K562 (cell line): ENCODE data around the gene YOD1. TPM values are rescaled to one million over a fixed set of nuclear protein-coding genes. Genes with fewer than 3 reads are reported as not detected.

ENCODE experiments used
- C11orf30 ChIP-seq: fragments of 450-650 bp; IDR thresholded peaks from 2 replicates; pipeline ENCODE4 v1.6.1; 2016; ENCODE audit warnings: low read depth, mild to moderate bottlenecking
- CGGBP1 ChIP-seq: fragments of 250-450 bp; sonication (Bioruptor Pico); IDR thresholded peaks from 2 replicates; pipeline ENCODE4 v1.9.0; 2021; ENCODE audit warnings: mild to moderate bottlenecking
- CUX1 ChIP-seq: fragments of 200-800 bp; sonication (Bioruptor generic); IDR thresholded peaks from 2 replicates; pipeline ENCODE4 v1.6.1; 2016; ENCODE audit warnings: missing genetic modification characterization, missing compliant biosample characterization
- HNRNPK ChIP-seq: fragments of 200-400 bp; formaldehyde crosslinking; IDR thresholded peaks from one replicate; pipeline ENCODE4 v1.6.1; 2018; ENCODE audit warnings: mild to moderate bottlenecking, low read depth, low read length; ENCODE audit not compliant: poor library complexity, severe bottlenecking
- JUND ChIP-seq, 2 experiments: IDR thresholded peaks; 2 replicates in 1 of 2; 3 replicates in 1 of 2; pipeline ENCODE4 v1.6.1; 2011; ENCODE audit warnings: borderline replicate concordance in 2 of 2, low read depth in 2 of 2, low read length in 2 of 2, improper control_type of control experiment in 1 of 2, missing biosample characterization in 1 of 2, missing genetic modification characterization in 1 of 2, missing genetic modification reagents in 1 of 2
- KLF1 ChIP-seq: fragments of 450-650 bp; IDR thresholded peaks from 2 replicates; pipeline ENCODE4 v1.6.1; 2016; ENCODE audit warnings: missing genetic modification characterization, missing compliant biosample characterization
- MCM3 ChIP-seq: fragments of 450-650 bp; IDR thresholded peaks from 2 replicates; pipeline ENCODE4 v1.6.1; 2016
- PHF20 ChIP-seq: fragments of 450-650 bp; IDR thresholded peaks from 2 replicates; pipeline ENCODE4 v1.6.1; 2018; ENCODE audit not compliant: partially characterized antibody
- PTBP1 ChIP-seq: fragments of 200-400 bp; formaldehyde crosslinking; IDR thresholded peaks from 2 replicates; pipeline ENCODE4 v1.6.1; 2017; ENCODE audit warnings: low read depth, low read length
- SIRT6 ChIP-seq: IDR thresholded peaks from one replicate; pipeline ENCODE4 v1.6.1; 2012; ENCODE audit warnings: low read depth, mild to moderate bottlenecking, control low read depth, inconsistent platforms, low read length, moderate library complexity
- TAL1 ChIP-seq: fragments of 450-650 bp; IDR thresholded peaks from 2 replicates; pipeline ENCODE4 v1.6.1; 2016; ENCODE audit warnings: mild to moderate bottlenecking
- TGIF2 ChIP-seq: sonication (generic); formaldehyde crosslinking; IDR thresholded peaks from 2 replicates; pipeline ENCODE4 v1.8.1; 2022; ENCODE audit warnings: mild to moderate bottlenecking, missing genetic modification reagents, moderate library complexity
- U2AF1 ChIP-seq: fragments of 200-400 bp; formaldehyde crosslinking; optimal IDR thresholded peaks from 2 replicates; pipeline ENCODE3; 2017; ENCODE audit warnings: mild to moderate bottlenecking, low read depth, low read length, moderate library complexity
- ZBTB12 ChIP-seq: fragments of 250-450 bp; sonication (Bioruptor Pico); IDR thresholded peaks from 2 replicates; pipeline ENCODE4 v1.4.0; 2020
- ZBTB34 ChIP-seq: fragments of 250-450 bp; sonication (Bioruptor Pico); IDR thresholded peaks from 2 replicates; pipeline ENCODE4 v1.8.0; 2021; ENCODE audit warnings: mild to moderate bottlenecking, moderate library complexity
- ZNF12 ChIP-seq: sonication (generic); formaldehyde crosslinking; IDR thresholded peaks from 2 replicates; pipeline ENCODE4 v1.4.0; 2020; ENCODE audit warnings: mild to moderate bottlenecking, missing genetic modification reagents
- ZSCAN29 ChIP-seq: fragments of 450-650 bp; IDR thresholded peaks from 2 replicates; pipeline ENCODE4 v1.6.1; 2017
- polyA plus RNA-seq, 8 experiments: library from polyadenylated mRNA; depleted of rRNA in 4 of 8; stranded (reverse) in 5 of 8; unstranded in 3 of 8; fragments of >200 nt; fragmentation: Nextera tagmentation in 2 of 8; fragmentation: Illumina TruSeq in 1 of 8; extraction: Ambion mirVana in 2 of 8; extraction: Trizol in 1 of 8; gene quantifications; 2 replicates each; pipeline versions ENCODE4 v1.2.1 to v1.2.3, GENCODE V29; 2011 to 2014; ENCODE audit warnings: inconsistent platforms in 1 of 8, missing spikeins in 1 of 8
- total RNA-seq, 7 experiments: library from RNA; depleted of rRNA in 6 of 7; stranded (reverse); fragments of >200 nt in 6 of 7; fragmentation: Illumina TruSeq in 2 of 7; extraction: Trizol in 2 of 7; gene quantifications; 2 replicates each; pipeline versions ENCODE4 v1.2.1 to v1.2.3, GENCODE V29; 2011 to 2021; ENCODE audit warnings: low replicate concordance in 1 of 7

YOD1 gene
- total and polyA plus RNA-seq, 9 of the 15 experiments (the other 6 are each of a cell fraction or from before 2014, with no cell fraction given), result 18.2 to 78.1 (median 46.9) TPM

GRCh38 chr1:207024202-207025145, 26.5 kb downstream of the YOD1 start (continued):
- TF ChIP-seq MCM3, result no peak
- no peak; the same call in 1 of the 2 replicates for TF ChIP-seq C11orf30
- no peak for TF ChIP-seq TGIF2 (CRISPR knock-in tag)
- peak; percentile 82; the same call in 1 of the 2 replicates for TF ChIP-seq ZBTB34 (CRISPR knock-in tag)
- no peak for TF ChIP-seq SIRT6
- TF ChIP-seq ZNF12 (CRISPR knock-in tag), result no peak; the same call in 1 of the 2 replicates
- TF ChIP-seq HNRNPK, result no peak
- TF ChIP-seq PHF20, result peak; percentile 43
- TF ChIP-seq ZSCAN29, result no peak
- TF ChIP-seq JUND (IDR thresholded peaks at IDR 0.05; ENCODE audit: borderline replicate concordance, low read depth, low read length), result peak; percentile 99
- TF ChIP-seq JUND (tag; IDR thresholded peaks at IDR 0.05; ENCODE audit: borderline replicate concordance, low read depth, low read length), result peak; percentile 97; the same call in 2 of the 3 replicates
- TF ChIP-seq PTBP1, result no peak
- TF ChIP-seq CUX1 (CRISPR knock-in tag), result peak; percentile 98
- TF ChIP-seq TAL1, result peak; percentile 100
- peak; percentile 86 for TF ChIP-seq ZBTB12 (CRISPR knock-in tag)
- peak; percentile 37; the same call in 1 of the 2 replicates for TF ChIP-seq KLF1 (tag)
- no peak for TF ChIP-seq U2AF1
- TF ChIP-seq CGGBP1, result no peak
